HG03457 (cell line): ENCODE data around the gene CACUL1.
A peak's percentile ranks its signal among the peaks of the same experiment; 100 is the strongest.
"Not testable (repeated sequence)": the region's sequence is repeated elsewhere in the genome, so short reads cannot be mapped to it uniquely, and the experiment has no call there.

Experiments used
- ATAC-seq: cut with Tn5 transposase; IDR thresholded peaks from one replicate; pipeline ENCODE4 v1.9.1; 2021; ENCODE audit warnings: moderate number of reproducible peaks; ENCODE audit not compliant: unreplicated experiment

Gene CACUL1

DNA sequence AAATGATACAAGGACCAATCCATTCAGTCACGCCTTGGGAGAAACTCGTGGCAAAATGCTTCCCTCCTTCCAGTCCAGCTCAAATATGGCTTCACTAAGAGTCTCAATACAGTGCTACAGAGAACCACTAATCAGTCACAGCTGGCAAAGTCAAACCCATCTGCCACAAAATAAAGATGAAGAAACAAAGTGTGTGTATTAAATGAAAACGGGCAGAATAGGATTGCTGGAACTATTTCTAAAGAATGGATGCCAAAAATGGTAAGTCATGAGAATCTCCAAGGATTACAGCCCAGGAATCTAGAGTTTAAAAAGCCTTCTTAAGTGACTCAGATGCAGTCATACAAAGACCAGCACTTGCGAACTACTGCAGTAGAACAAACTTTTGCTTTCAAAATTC lies 61.9 kb downstream of the CACUL1 start:
- no peak for ATAC-seq

DNA sequence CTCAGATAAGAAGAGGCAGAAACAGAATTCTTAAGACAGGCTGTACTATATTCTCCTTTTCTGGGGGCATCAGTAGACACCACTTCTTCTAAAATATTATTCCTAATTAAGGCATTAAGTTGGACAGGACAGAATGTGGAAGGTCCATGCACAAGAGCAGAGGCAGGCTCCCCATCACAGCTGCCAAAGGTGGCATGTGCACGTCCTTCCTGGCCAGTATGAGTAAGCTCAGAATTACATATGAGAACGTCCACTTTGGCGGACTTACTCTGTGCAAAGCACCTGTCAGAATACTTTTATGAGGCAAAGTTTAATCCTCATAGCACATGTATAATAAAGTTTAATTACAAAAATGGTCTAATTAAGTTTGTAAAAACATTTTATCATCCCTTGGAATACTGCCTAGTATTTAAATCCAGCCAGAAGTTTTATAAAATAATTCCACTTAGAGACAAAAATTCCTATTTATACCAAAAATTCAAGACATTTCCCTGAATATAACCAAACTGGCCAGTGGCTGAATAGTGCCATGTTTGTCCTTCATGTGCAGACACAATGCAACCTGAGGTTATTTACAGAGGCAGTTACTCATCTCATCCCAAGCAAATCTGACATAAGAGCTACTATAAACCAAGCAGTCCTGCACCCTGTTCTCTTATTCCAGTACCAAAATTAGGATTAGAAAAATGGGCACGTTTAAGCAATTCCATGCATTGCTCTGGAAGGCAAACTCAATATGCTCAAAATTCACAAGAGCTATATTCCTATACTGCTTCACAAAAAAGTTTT lies 65.5 kb downstream of the CACUL1 start:
- no peak for ATAC-seq

DNA sequence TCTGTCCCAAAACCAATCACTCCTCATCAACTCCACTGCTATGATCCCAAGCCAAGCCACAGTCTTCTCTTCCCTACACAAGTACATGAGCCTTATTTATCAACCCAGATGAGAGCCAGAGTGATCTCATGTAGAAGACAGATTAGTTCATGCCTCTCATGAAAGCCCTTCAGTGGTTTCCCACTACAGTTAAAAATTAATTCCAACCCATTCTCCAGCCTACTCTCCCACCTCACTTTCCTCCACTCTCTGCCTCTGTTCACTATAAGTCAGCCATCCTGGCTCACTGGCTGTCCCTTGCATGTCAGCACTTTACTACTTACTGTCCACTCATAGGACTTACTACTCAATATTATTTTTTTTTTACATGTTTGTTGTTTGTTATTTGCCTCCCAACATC lies 67.3 kb downstream of the CACUL1 start:
- ATAC-seq, result peak; percentile 62

DNA sequence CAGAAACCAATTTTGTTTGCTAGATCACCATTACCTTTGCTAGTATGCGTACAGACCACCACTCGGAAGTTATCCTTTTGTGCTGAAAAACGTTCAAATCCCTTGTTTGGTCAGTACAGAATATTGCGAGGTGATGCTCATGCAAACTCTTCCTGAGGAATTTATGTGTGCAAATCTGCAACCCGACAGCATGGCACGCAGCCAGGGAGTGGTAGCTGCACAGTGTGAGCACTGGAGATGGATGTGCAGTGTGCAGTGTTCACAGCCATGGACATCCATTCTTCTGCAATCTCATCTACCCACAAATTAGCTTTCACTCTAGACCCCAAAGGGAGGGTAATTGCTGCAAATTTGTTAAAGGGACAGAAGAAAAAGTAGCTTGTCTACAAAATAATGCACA lies 72.2 kb downstream of the CACUL1 start:
- no peak for ATAC-seq

DNA sequence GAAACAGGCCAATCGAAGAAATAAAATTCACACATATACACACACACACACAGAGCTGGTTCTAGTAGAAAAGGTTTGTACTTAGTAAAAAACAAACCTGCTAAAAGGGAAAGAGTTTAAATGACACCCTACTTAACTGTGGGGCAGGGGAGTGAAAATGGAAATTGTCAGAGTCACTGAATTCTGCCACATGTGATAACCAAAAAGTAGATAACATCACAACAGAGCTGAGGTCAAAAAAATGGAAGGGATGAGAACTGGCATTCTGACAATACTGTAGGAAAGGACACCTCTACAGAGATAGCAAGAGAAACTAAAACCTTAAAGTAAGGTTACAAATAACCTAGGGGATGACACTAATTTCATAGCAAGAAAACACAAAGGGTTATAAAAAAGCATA lies 74.6 kb downstream of the CACUL1 start:
- ATAC-seq, result no peak

DNA sequence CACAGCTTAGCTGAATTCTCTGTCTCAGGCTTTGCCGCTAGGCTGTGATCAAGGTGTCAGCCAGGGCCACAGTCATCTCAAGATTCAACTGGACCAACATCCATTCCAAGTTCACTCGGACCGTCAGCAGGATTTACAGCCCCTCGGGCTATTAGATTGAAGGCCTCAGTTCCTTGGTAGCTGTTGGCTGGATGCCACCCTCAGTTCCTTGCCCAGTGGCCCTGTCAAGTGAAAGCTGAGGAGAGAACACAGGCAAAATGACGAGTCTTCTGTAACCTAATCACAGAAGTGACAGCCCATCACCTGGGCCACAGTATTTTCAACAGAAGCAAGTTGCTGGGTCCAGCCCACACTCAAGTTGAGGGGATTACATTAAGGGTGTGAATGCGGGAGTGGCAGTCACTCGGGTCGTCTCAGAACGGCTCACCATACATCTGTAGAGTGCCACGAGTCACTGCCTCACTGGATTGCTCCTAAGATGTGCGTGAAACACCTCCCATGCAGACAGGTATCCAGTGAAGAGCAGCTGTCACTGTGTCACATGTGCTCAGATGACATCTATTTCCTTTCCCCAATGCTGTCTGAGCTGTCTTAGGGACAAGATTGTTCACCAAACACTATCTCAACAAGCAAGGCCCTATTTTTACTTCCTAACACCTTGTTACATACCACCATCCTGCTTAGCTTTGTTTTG lies 80.4 kb downstream of the CACUL1 start:
- ATAC-seq, result no peak

DNA sequence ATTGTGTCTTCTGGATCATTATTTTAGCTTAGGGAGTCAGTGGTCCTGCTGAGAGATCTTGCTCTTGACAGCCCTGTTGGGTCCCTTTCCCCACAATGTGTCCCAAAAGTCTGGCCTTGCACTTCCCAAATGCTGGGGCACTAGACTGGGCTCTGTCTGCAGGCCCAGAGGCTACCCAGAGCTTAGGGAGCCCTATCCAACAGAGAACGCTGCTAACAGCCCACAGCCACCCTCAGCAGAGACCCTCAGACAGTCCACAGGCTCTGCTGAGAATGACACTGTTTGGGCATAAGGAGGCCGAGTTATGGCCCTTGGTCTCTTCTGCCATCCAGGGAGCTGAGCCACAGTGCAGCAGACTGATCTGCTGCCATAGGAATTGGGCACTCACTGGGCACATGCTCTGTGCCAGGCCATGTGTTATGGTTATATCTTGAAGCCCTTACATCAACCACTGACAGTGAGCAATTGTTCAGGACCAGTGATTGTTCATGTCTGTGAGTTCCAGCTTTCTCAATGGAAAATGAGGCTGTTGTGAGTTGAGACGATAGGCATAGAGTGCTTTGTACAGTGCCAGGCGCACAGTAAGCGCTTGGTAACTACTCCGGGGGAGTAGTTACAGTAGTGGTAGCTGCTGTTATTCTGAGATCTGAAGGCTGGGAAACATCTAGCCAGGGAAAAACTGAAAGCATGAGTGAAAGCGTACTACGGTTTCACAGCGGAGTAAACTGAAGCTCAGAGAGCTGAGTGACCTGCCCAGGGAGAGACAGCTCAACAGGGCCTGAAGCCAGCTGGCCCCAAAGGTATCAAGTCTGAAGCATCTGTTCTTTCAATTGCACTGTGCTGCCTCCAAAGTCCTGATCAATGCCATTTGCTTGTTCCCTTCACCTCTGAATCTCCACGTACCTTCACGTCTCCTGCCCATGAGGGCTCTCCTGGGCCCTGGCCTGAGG lies 81.7 kb downstream of the CACUL1 start:
- no peak for ATAC-seq

DNA sequence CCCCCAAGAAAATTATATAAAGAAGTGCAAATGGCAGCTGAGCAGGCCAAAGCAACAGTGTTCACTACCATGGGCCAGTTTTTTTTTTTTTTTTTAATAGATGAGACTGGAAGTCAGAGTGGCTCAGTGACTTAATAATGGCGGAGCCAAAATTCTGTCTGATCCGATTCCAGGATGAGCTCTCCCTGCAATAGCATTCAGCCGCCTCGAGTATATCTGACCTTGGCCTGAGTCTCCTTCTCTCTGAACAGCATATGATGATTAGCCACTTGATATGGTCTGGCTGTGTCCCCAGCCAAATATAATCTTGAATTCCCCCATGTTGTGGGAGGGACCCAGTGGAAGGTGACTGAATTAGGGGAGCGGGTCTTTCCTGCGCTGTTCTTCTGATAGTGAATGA lies 82.6 kb downstream of the CACUL1 start:
- ATAC-seq, result no peak

DNA sequence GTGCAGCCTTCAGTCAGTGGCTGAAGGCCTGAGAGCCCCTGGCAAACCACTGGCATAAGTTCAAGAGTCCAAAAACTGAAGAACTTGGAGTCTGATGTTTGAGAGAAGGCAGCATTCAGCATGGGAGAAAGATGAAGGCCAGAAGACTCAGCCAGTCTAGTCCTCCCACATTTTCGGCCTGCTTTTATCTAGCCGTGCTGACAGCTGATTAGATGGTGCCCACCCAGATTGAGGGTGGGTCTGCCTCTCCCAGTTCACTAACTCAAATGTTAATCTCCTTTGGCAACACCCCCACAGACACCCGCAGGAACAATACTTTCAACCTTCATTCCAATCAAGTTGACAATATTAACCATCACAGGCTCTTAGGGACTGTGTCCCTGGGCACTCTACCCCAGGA lies 83.5 kb downstream of the CACUL1 start:
- ATAC-seq, result not testable (repeated sequence)

DNA sequence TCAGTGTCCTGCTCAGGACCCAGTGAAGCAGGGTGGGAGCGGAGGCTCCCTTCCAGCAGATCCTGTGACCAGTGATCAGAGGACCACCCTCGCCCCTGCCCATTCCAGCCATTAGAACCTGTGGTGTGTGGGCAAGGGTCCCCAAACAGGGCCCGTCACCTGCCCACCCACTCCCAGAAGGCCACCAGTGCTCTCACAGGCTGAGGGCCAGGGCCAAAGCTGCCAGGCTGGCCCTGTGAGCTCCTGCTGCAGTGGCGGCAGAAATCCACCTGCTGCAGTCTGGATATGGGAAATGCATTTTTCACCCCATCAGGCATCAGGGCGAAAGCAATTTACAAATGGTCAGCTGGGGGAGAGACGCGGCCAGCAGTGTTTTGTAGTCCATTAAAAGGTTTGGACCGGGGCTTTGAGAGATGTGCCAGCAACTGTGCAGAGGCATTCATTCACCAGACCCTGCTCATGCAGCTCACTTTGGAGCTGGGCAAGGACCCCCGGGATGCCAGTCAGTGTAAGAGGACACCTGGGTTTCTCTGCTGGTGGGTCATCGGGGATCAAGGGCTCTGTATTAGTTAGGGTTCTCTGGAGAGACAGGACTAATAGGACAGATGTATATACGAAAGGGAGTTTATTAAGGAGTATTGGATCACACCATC lies 84.2 kb downstream of the CACUL1 start:
- ATAC-seq, result no peak

DNA sequence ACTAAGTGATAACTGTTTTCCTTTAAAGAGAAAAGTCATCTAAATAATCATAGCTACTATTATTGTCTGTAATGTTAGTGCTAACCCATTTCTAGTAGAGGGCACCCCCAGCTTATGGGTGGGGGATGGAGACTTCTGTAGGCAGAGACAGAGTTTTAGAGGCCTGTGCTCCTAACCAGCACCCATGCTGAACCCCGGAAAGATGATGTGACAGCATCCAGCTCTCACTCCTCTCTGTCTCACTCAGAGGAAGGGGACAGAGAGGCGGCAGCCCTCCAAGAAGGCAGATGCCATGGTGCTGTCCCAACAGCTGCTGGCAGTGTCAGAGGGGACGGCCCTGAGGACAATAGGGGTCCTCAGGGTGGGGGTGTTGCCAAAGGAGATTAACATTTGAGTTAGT lies 84.9 kb downstream of the CACUL1 start:
- ATAC-seq, result no peak

DNA sequence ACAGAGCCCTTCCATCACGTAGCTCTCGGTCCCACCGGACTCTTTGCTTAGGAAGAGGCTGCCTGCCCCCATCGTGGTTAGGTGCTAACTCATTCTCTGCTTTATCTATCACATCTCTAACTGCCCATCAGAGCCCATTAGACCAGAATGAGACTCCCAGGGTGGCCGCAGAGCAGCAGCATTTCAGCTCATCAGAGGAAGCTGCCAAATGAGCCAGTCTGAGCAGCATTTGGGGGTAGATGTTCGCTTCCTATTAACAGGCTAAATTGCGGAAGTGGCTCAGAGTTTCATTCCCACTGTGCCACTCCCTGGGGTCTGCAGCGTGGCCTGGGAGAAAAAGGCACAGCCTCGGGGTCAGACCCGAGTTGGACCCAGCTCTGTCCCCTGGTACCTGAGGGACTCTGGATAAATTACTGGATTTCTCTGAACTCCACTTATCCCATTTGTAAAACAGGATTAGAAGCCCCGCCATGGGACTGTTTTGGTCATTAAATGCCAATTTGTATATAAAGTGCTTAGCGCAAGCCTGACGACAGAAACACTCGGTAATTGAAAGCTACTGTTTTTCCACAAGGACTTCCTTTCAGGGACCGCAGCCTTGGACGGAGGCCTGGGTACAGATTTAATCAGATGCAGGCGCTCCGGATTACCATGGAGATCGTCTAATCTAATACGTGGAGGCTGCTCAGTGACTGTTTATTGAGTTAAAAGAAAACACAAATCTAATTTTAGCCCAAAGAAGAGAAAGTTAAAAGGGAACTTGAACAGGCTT lies 85.6 kb downstream of the CACUL1 start:
- ATAC-seq, result no peak

DNA sequence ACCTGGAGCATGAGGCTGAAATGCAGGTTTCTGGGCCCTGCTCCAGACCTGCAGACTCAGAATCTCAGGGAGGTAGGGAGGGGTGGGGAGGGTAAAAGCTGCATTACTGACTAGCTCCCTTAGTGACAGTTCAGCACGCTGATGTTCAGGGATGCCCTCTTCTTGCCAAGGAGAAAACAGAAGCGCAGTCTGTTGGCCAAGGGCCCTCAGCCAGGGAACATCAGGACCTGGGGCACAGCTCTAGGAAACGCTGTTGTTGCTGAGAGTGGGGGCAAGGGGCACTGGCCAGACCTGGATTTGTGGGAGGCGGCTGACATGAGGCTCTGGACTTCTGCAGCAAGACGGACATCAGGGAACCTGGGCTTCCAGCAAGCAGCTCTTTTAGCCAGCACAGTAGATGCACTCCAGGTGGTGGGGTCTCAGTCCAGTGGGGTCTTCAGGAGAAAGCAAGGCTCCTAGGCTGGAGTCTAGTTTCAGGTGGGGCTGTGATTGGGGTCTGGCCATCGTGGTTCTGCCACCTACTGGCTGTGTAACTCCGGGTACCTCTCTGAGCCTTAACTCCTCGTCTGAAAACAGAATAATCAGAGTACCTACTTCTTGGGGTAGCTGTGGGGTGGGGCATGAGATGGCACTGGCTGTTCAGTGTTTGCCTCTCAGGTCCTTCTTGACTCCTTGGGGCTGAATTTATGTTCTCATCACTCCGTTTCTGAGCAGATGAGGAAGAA lies 86.4 kb downstream of the CACUL1 start:
- ATAC-seq, result no peak

DNA sequence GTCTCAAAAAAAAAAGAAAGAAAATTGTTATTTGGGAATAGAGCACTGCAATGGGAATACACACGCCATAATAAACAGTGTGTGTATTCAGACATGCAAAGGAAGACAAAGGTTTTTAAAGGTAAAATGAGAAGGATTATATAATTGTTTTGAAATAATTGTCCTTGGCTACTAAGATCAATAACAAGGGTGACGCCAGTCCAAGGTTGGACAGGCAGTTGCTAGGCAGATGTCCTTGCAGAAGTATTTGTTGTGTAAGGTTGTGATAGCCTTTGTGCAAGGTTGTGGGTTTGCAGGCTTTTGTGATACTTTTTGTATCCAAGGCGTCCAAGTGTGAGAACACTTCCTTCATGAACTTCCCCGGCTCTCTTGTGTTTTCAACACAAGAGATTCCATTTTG lies 87.0 kb downstream of the CACUL1 start:
- ATAC-seq, result no peak

DNA sequence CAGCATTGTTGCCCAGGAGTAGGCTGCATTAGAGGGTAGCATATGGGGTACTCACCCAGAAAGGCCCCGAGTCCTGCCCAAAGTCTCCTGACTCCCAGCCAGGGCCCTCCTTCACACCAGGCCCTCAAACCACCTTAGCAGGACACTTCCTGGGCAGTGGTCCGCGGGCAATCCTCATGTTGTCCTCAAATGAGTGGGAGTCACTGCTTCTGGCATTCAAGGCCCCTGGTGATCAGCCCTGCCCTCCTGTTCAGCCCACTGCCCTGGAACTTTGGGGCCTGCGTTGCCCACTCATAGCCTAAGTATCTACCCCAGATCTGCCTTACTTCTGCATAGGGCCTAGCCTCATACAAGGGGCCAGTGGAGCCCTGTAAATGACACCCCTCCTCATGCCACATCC lies 88.4 kb downstream of the CACUL1 start:
- ATAC-seq, result no peak

DNA sequence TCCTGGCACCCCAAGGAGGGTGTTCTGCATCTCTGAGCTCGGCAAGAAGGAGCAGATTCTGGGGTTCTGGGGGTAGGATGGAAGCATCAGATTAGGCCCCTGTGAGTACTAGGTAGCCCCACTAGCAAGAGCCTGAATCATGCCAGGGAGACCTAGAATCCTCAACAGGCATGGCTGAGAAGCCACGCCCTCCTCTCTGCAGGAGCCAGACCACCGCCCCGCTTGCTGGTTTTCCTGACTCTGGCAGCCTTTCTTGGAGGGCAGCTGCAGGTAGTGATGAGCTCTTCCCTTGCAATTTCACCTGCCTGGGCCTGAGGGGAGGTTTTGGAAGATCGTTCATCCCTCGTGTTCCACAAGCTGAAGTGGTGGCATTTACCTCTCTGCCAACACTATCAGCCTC lies 90.4 kb downstream of the CACUL1 start:
- ATAC-seq, result no peak

DNA sequence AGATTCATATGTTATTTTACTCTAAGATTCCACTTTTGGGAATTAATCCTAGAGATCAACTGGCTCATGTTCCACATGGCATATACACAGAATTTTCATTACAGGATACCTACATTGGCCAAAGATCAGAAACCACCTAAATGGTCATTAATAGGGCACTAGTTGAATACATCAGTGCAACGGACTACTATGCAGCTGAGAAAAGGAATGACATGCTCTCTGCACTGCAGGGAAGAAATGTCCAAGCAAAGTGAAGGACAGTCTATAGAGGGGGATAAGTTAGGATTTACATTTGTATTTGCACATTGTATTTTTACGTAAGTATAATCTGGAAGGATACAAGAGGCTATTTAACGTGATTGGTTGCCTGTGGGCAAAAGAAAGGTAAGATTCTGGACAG lies 91.6 kb downstream of the CACUL1 start:
- no peak for ATAC-seq

DNA sequence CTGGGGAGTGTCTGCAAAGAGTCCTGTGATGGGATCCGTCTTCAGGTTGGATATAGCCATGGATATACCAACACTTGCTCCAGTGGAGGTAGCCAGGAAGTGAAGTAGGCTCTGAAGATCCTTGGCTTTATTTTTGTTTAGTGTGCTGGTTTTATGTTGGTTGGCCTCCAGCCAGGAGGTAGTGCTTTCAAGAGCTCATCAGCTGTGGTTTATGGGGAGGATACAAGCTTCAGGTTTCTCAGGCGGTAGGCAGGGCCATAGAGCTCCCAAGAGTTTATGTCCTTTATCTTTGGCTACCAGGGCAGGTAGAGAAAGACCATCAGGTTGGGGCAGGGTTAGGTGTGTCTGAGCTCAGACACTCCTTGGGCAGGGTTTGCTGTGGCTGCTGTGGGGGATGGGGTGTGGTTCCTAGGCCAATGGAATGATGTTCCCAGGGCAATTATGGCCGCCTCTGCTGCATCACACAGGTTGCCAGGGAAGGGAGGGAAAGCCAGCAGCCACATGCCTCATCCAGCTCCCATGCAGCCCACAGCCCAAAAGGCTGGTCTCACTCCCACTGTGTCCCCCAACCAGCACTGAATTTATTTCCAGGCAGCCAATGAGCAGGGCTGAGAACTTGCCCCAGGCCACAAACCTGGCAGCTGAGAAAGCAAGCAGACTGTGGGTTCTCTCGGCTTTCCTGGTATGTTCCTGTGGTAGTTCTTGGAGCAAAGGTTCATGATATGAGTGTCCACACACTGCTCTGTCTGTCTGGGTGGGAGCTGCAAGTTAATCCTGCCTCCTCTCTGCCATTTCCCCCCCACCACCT lies 92.3 kb downstream of the CACUL1 start:
- ATAC-seq, result no peak

DNA sequence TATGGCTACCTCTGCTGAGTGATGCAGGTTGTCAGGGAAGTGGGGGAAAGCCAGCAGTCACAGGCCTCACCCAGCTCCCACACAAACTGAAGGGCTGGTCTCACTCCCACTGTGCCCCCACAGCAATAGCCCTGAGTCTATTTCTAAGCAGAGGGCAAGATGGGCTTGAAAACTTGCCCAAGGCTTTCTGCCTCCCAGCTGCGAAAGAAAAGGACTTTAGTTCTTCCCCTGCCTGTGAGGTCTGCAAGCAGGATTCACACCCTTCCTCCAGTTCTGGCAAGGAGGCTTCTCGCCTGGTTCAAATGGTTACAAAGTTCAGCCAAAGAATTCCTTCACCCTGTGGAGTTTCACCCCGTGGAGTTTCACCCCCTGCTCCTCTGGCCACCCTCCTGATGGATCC lies 96.0 kb downstream of the CACUL1 start:
- no peak for ATAC-seq
